GM19328 (cell line): ENCODE measurements around the gene NPAS4.

ENCODE experiments used
- ATAC-seq: cut with Tn5 transposase; IDR thresholded peaks from one replicate; pipeline ENCODE4 v1.9.1; 2021; ENCODE audit warnings: mild to moderate bottlenecking, moderate library complexity; ENCODE audit not compliant: unreplicated experiment

NPAS4 gene

GRCh38 chr11:66475349-66476172 lies 54.7 kb downstream of the NPAS4 start:
- ATAC-seq = no peak
